Activated CD4-positive, alpha-beta T cell treated with anti-CD3 and anti-CD28 coated beads, Interleukin-2, amount 10 ng/mL, durations not matched to agents 24 days and 14 days (primary cell): ENCODE measurements around the gene MRPL28. TPM values are rescaled to one million over a fixed set of nuclear protein-coding genes. Genes with fewer than 3 reads are reported as not detected.
"Not testable (repeated sequence)": the region's sequence is repeated elsewhere in the genome, so short reads cannot be mapped to it uniquely, and the experiment has no call there.

ENCODE experiments used
- DNase-seq: peaks from one replicate; pipeline ENCODE4 v3.0.0; 2022
- H3K27ac Mint-ChIP-seq: one replicate; pipeline ENCODE4 v1.8.0; 2022; ENCODE audit warnings: mild to moderate bottlenecking, mixed read lengths
- H3K27me3 Mint-ChIP-seq: one replicate; pipeline ENCODE4 v1.8.0; 2022; ENCODE audit warnings: mixed read lengths
- H3K36me3 Mint-ChIP-seq: one replicate; pipeline ENCODE4 v1.8.0; 2022; ENCODE audit warnings: low read depth, mild to moderate bottlenecking, mixed read lengths
- H3K4me1 Mint-ChIP-seq: one replicate; pipeline ENCODE4 v1.8.0; 2021; ENCODE audit warnings: mixed read lengths
- H3K4me3 Mint-ChIP-seq: one replicate; pipeline ENCODE4 v1.8.0; 2022; ENCODE audit warnings: mild to moderate bottlenecking, moderate library complexity, mixed read lengths
- H3K9me3 Mint-ChIP-seq: one replicate; pipeline ENCODE4 v1.8.0; 2021; ENCODE audit warnings: mixed read lengths
- intact Hi-C: fragments of 100-400 bp; cut with micrococcal nuclease; formaldehyde crosslinking; loops from one replicate; pipeline ENCODE4 v1.15.1; 2023
- total RNA-seq: library from RNA; stranded (reverse); gene quantifications from 2 replicates; pipeline ENCODE4 v1.2.3, GENCODE V29; 2022

MRPL28 gene
- total RNA-seq, 1 donor from 2014 or later = 109 TPM

DNA sequence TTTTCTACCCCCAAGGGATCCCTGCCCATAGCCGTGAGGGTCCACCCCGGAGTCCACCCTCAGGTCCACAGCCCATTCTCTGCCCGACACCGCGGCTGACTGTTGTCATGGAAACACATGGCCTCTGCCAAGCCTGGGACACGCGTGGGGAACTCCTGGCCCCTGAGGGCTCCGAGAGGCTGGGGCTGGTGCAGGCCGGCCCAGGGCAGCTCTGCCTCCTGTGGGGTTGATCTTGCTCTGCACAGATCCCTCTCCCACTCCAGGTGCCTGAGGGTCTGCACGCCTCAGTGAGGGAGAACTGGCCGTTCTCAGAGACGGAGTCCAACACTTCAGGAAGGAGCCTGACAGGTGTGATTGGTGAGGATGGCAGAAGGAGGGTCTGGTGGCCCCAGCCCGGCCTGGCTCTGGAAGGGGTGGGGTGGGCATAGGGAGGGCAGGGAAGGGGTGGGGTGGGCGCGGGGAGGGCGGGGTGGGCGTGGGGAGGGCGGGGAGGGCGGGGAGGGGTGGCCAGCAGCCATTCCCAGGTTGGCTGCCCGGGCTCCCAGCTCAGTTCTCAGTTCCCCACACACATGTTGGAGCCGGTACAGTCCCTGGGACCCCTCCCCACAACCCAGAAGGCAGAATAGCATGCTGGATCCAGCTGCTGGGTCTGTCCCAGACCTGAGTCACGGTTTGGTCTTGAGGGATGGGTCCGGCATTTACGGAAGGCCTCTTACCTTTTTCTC, 6.4 kb downstream of the MRPL28 start:
- peaks cover 5% of the 10 kb centered on the region for H3K36me3 Mint-ChIP-seq

DNA sequence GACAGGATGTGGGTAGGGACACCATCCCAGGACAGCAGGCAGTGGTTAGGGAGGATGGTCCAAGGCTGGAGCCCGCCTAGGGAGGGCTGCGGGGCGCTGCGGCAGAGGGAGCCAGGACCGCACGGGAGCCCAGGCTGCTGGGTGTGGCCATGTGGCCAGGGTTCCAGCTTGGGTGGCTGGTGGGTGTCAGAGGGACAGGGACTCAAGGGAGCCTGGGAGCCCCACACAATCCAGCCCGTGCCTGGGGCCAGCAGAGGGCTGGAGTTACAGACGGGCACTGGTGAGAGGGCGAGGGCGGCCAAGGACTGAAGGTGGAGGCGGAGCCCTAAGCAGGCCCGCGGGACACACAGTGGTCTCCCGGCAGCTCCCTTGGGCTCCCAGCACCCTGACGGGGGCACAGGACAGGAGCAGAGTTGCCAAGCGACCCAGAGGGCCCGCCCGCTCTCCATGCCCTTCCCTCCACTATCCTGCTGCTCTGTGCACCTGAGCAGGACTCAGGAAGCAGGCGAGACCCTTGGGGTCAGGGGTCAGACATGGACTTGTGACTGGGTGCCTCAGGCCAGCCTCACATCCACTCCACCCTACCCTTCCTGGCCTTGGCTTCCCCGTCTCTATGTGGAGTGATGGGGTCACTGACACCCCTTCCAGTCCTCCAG, 7.1 kb downstream of the MRPL28 start:
- DNase-seq = no peak
- Mint-ChIP-seq H3K9me3 (no peaks in the 10 kb centered on the region), H3K27ac (no peak overlapping the region), H3K27me3 (no peaks in the 10 kb centered on the region), H3K36me3 (peaks cover 5% of the 10 kb centered on the region), H3K4me1 (peaks cover 4% of the 10 kb centered on the region), H3K4me3 (no peak overlapping the region)
- intact Hi-C loops = loop anchor here (5.0 kb wide), 1 partner anchor 181 kb away; the partner anchor contains the start of gene HBQ1

More for the DNA sequence above, 6.4 kb downstream of the MRPL28 start:
- no peak overlapping the region for H3K4me3 Mint-ChIP-seq
- DNase-seq = no peak
- H3K4me1 Mint-ChIP-seq = peaks cover 4% of the 10 kb centered on the region
- H3K27me3 Mint-ChIP-seq = no peaks in the 10 kb centered on the region
- intact Hi-C loops = loop anchor here (5.0 kb wide), 1 partner anchor 182 kb away; the partner anchor contains the start of gene HBQ1
- H3K9me3 Mint-ChIP-seq = no peaks in the 10 kb centered on the region
- H3K27ac Mint-ChIP-seq = no peak overlapping the region

DNA sequence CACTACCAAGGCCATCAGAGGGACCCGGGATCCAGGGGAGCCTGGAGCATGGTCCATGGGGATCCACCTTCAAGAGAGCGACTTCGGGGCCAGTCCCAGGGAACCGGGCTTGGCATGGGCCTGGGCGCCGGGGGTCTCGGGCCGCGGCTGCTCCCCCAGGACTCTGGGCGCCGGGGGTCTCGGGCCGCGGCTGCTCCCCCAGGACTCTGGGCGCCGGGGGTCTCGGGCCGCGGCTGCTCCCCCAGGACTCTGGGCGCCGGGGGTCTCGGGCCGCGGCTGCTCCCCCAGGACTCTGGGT, 7.7 kb downstream of the MRPL28 start:
- H3K4me3 Mint-ChIP-seq, DNase-seq, H3K9me3 Mint-ChIP-seq, H3K36me3 Mint-ChIP-seq, H3K27ac Mint-ChIP-seq, H3K4me1 Mint-ChIP-seq, H3K27me3 Mint-ChIP-seq: not testable (repeated sequence)
- intact Hi-C loops = loop anchor here (1.0 to 5.0 kb wide), 3 partner anchors 180 to 297 kb away; partner anchors contain the start of gene HBQ1

GRCh38 chr16:361872-362701, 8.3 kb downstream of the MRPL28 start:
- peak; percentile 92 for DNase-seq
- Mint-ChIP-seq H3K9me3 (no peaks in the 10 kb centered on the region), H3K4me3 (peak overlapping the region; percentile 51), H3K36me3 (peaks cover 4% of the 10 kb centered on the region), H3K27ac (no peak overlapping the region), H3K4me1 (peaks cover 4% of the 10 kb centered on the region), H3K27me3 (no peaks in the 10 kb centered on the region)
- intact Hi-C loops = loop anchor here (1.0 to 5.0 kb wide), 3 partner anchors 180 to 297 kb away; partner anchors contain the start of gene HBQ1

DNA sequence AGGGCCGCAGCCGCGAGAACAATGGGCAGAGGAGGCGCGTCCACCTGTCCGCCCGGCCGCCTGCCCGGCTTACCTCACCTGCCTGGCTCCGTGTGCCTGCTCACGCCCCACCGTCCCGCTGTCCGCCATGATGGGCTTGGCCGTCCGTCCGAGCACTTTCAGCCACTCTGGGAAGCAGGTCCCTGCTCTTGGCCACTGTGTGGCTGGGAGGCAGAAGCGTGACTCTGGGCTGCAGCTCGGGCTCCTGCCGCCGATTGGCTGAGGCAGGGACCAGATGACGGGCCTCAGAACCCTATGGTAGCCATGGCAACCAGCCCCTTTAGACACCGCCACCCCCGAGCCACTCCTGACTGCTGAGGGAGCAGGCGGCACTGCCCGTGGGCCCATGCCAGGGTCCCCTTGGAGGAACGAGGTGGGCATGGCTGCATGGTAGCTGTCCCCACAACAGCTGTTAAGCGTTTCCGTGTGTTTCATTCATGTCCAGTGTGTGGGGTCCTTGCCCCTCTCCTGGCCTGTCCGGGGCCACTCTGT, 8.9 kb downstream of the MRPL28 start:
- DNase-seq = no peak
- Mint-ChIP-seq H3K27ac (no peak overlapping the region), H3K36me3 (no peaks in the 10 kb centered on the region), H3K9me3 (no peaks in the 10 kb centered on the region), H3K27me3 (no peaks in the 10 kb centered on the region), H3K4me3 (no peak overlapping the region), H3K4me1 (peaks cover 4% of the 10 kb centered on the region)
- intact Hi-C loops = loop anchor here (5.0 kb wide), 1 partner anchor 179 kb away; the partner anchor contains the start of gene HBQ1

GRCh38 chr16:360698-361336, 9.5 kb downstream of the MRPL28 start:
- H3K27me3 Mint-ChIP-seq = no peaks in the 10 kb centered on the region
- no peak overlapping the region for H3K27ac Mint-ChIP-seq
- H3K9me3 Mint-ChIP-seq = no peaks in the 10 kb centered on the region
- intact Hi-C loops = loop anchor here (5.0 kb wide), 1 partner anchor 179 kb away; the partner anchor contains the start of gene HBQ1
- no peaks in the 10 kb centered on the region for H3K36me3 Mint-ChIP-seq
- H3K4me1 Mint-ChIP-seq = peaks cover 4% of the 10 kb centered on the region
- no peak overlapping the region for H3K4me3 Mint-ChIP-seq
- no peak for DNase-seq

GRCh38 chr16:359871-360697, 10.3 kb downstream of the MRPL28 start:
- no peaks in the 10 kb centered on the region for H3K27me3 Mint-ChIP-seq
- no peak overlapping the region for H3K4me3 Mint-ChIP-seq
- H3K4me1 Mint-ChIP-seq = peaks cover 6% of the 10 kb centered on the region
- no peaks in the 10 kb centered on the region for H3K36me3 Mint-ChIP-seq
- intact Hi-C loops = loop anchor here (5.0 kb wide), 1 partner anchor 178 kb away; the partner anchor contains the start of gene HBQ1
- H3K27ac Mint-ChIP-seq = no peak overlapping the region
- H3K9me3 Mint-ChIP-seq = no peaks in the 10 kb centered on the region
- no peak for DNase-seq

DNA sequence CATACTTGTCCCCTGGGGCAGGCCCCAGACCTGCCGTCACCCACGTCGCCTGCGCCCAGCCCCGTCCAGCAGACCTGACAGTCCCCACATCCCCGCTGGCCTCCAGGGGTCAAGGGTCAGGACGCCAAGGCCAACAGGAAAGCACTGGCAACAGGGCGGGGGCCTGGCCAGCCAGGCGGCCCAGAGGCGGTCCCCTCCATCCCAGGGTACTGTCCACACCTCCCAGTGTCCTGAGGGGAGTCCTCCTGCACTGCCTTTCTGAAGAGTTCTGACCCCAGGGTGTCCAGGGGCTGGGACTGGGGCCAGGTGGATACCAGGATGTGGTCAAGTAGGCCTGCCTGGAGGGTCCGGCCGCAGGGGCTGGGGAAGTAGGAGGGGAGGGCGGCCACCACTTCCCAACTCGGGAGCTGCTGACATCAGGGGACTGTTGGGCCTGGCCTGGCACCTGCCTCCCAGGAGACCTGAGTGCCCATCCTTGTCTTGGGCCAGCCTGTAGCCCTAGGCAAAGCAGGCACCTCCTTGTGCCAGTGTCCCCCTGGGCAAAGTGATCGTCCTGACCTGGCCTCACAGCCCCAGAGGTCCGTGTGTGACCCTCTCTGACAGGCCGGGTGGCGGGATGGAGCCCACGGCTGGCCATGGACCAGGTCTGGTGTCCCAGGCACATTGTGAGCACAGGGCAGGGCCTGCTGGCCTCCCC, 11.1 kb downstream of the MRPL28 start:
- no peak for DNase-seq
- Mint-ChIP-seq H3K9me3 (no peaks in the 10 kb centered on the region), H3K4me1 (peaks cover 8% of the 10 kb centered on the region), H3K4me3 (no peak overlapping the region), H3K36me3 (no peaks in the 10 kb centered on the region), H3K27ac (no peak overlapping the region), H3K27me3 (no peaks in the 10 kb centered on the region)
- intact Hi-C loops = no loop called here

GRCh38 chr16:356741-357140, 13.6 kb downstream of the MRPL28 start:
- H3K27me3 Mint-ChIP-seq = no peaks in the 10 kb centered on the region
- H3K4me3 Mint-ChIP-seq = no peak overlapping the region
- peaks cover 5% of the 10 kb centered on the region for H3K4me1 Mint-ChIP-seq
- no peak for DNase-seq
- intact Hi-C loops = no loop called here
- H3K9me3 Mint-ChIP-seq = no peaks in the 10 kb centered on the region
- H3K36me3 Mint-ChIP-seq = no peaks in the 10 kb centered on the region
- no peak overlapping the region for H3K27ac Mint-ChIP-seq

- intact Hi-C loops = no loop called here
- DNase-seq = no peak
- no peaks in the 10 kb centered on the region for H3K27me3 Mint-ChIP-seq
- H3K36me3 Mint-ChIP-seq = peaks cover 6% of the 10 kb centered on the region
- no peak overlapping the region for H3K27ac Mint-ChIP-seq
- H3K4me3 Mint-ChIP-seq = no peak overlapping the region
- H3K4me1 Mint-ChIP-seq = peaks cover 14% of the 10 kb centered on the region
- H3K9me3 Mint-ChIP-seq = no peaks in the 10 kb centered on the region
These were observed 15.3 kb downstream of the MRPL28 start for GRCh38 chr16:354971-355461.

DNA sequence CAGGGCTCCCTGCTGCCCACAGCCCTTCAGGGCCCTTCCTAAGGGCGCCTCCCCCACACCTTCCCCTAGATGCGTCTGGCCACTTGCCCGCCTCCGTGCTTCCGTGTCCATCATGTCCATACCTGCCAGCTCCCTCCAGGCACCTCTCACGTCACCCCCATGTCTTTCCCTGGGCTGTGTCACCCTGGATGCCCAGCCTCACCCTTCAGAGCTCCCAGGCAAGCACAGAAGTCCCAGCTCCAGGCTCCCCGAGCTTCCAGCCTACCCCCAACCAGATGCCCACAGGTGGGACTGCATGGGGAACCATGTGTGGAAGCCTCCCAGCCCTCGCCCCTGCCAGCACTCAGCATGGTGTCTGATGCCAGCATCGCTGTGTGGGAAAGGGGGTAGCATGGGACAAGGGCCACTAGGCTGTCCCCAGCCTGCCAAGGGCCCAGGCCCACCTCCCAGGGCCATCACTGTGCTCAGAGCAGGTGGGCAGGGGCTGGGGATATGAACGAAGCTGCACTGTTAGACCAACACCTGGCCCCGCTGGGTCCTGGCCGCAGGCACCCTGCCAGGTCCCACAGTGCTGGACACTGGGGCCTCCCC, 16.0 kb downstream of the MRPL28 start:
- no peak overlapping the region for H3K27ac Mint-ChIP-seq
- no peaks in the 10 kb centered on the region for H3K9me3 Mint-ChIP-seq
- peak overlapping the region; percentile 21 for H3K4me3 Mint-ChIP-seq
- DNase-seq = no peak
- intact Hi-C loops = no loop called here
- no peaks in the 10 kb centered on the region for H3K27me3 Mint-ChIP-seq
- H3K4me1 Mint-ChIP-seq = peaks cover 19% of the 10 kb centered on the region
- peaks cover 8% of the 10 kb centered on the region for H3K36me3 Mint-ChIP-seq
